GM10266 (cell line): ENCODE results near the gene DENND1A.

Experiments
- DNase-seq: peaks from one replicate; pipeline ENCODE4 v3.0.0; 2012; ENCODE audit errors: extremely low spot score
- CTCF ChIP-seq: IDR thresholded peaks from 2 replicates; pipeline ENCODE4 v1.5.1; 2012; ENCODE audit warnings: mild to moderate bottlenecking, low read depth; ENCODE audit not compliant: control insufficient read depth, insufficient read depth; ENCODE audit errors: missing control alignments

Gene DENND1A

GRCh38 chr9:123659358-123659757 is 270.6 kb downstream of the DENND1A start:
- no peak for TF ChIP-seq CTCF
- no peak for DNase-seq

DNA sequence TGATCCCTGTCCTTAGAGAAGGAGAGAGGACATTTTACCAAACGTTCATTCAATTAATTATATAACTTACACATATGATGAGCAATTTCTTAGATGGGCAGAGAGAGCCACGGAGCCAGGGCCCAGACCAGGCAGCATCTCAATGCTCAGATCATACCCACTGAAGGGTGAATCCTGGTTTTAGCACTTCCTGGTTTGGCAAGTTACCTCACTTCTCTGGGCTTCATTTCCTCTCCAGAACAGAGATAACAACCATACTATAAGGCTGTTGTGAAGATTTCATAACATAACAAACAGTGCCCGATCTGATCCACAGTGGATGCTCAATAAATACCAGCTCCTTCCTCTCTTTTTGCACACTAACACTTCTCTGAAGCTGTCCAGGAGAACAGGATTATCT is 271.1 kb downstream of the DENND1A start:
- no peak for DNase-seq

GRCh38 chr9:123657941-123658340 is 272.0 kb downstream of the DENND1A start:
- TF ChIP-seq CTCF, result no peak
- DNase-seq, result no peak

More for the DNA sequence above, 271.1 kb downstream of the DENND1A start:
- TF ChIP-seq CTCF, result no peak

DNA sequence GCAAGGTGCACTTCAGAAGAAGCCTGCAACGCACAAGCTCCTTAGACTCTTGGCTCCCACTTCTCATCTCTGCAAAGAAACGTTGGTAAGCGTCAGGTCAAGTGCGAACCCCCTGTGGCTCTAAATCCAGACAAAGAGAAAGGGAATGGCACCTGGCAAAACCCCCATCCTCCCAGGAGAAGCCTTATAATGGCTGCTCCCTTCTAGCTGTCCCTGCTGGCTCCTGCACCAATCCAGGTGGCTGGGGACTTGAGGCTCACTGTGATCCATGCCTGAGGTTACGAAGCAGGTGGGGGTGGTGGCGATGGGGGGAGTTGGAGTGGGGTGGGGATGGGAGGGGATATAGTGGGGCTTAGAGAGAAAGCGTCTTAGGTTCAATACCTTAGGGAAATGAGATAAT is 272.8 kb downstream of the DENND1A start:
- TF ChIP-seq CTCF, result no peak
- no peak for DNase-seq

DNA sequence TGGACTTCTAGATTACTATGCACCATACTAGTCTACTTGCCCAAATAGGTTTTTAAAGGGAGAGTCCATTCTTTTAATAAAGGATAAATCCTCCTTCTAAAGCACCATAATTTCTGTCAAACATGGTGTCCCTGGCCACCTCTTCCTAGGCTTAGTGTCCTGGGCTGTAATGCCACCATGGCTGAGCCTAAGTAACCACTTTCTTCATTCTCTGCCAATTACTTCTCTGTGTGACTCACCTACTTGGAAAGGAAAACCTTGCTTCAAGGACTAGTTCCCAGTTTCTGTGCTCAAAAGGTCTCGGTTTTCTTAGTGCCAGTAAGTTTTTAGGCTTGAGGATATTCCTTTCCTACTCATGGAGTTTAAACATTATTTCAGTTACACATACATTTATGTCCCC is 273.4 kb downstream of the DENND1A start:
- DNase-seq, result no peak
- no peak for TF ChIP-seq CTCF

- DNase-seq, result no peak
- no peak for TF ChIP-seq CTCF
Measured at GRCh38 chr9:123655681-123656423, 274.1 kb downstream of the DENND1A start.

GRCh38 chr9:123654994-123655637 is 274.8 kb downstream of the DENND1A start:
- DNase-seq, result no peak
- TF ChIP-seq CTCF, result no peak
